Endothelial cell (in vitro differentiated cells): Measurements from ENCODE around the gene PARD3B. TPM values are rescaled to one million over a fixed set of nuclear protein-coding genes. Genes with fewer than 3 reads are reported as not detected.

Experiments used
- DNase-seq: peaks from one replicate; pipeline ENCODE4 v3.0.0; 2021; ENCODE audit warnings: low spot score
- H3K27ac Mint-ChIP-seq: one replicate; pipeline ENCODE4 v1.8.0; 2021; ENCODE audit warnings: mixed read lengths, inconsistent platforms; ENCODE audit not compliant: unreplicated experiment
- H3K27me3 Mint-ChIP-seq: one replicate; pipeline ENCODE4 v1.8.0; 2021; ENCODE audit warnings: mild to moderate bottlenecking, moderate library complexity, mixed read lengths, inconsistent platforms; ENCODE audit not compliant: unreplicated experiment
- H3K36me3 Mint-ChIP-seq: one replicate; pipeline ENCODE4 v1.8.0; 2021; ENCODE audit warnings: mild to moderate bottlenecking, low read depth, mixed read lengths, inconsistent platforms; ENCODE audit not compliant: unreplicated experiment
- H3K4me1 Mint-ChIP-seq: one replicate; pipeline ENCODE4 v1.8.0; 2021; ENCODE audit warnings: mild to moderate bottlenecking, mixed read lengths, inconsistent platforms; ENCODE audit not compliant: unreplicated experiment
- H3K4me3 Mint-ChIP-seq: one replicate; pipeline ENCODE4 v1.8.0; 2021; ENCODE audit warnings: mild to moderate bottlenecking, mixed read lengths, inconsistent platforms; ENCODE audit not compliant: unreplicated experiment
- H3K9me3 Mint-ChIP-seq: one replicate; pipeline ENCODE4 v1.8.0; 2021; ENCODE audit warnings: mixed read lengths, inconsistent platforms; ENCODE audit not compliant: unreplicated experiment
- CTCF ChIP-seq: fragments of 200-600 bp; sonication (generic); IDR thresholded peaks from one replicate; pipeline ENCODE4 v1.5.0; 2021; ENCODE audit warnings: antibody characterized with exemption; ENCODE audit not compliant: unreplicated experiment
- total RNA-seq: library from RNA; stranded (reverse); fragmentation: NEBNext Ultra II Directional; extraction: Animal tissue kit (Norgen Biotek cat#: 25700); gene quantifications from one replicate; pipeline ENCODE4 v1.2.1, GENCODE V29; 2021; ENCODE audit not compliant: unreplicated experiment

Gene PARD3B
- total RNA-seq, 1 donor from 2014 or later: 17.4 TPM

GRCh38 chr2:205190528-205190927 lies 645.3 kb downstream of the PARD3B start:
- Mint-ChIP-seq H3K9me3 (no peaks in the 10 kb centered on the region), H3K4me1 (peaks cover 11% of the 10 kb centered on the region), H3K36me3 (no peaks in the 10 kb centered on the region), H3K27ac (no peak overlapping the region), H3K27me3 (no peaks in the 10 kb centered on the region), H3K4me3 (no peak overlapping the region)
- DNase-seq: no peak
- TF ChIP-seq CTCF: no peak

GRCh38 chr2:205193125-205193835 lies 648.0 kb downstream of the PARD3B start:
- Mint-ChIP-seq H3K4me3 (no peak overlapping the region), H3K27ac (no peak overlapping the region), H3K36me3 (no peaks in the 10 kb centered on the region), H3K27me3 (no peaks in the 10 kb centered on the region), H3K4me1 (peaks cover 19% of the 10 kb centered on the region), H3K9me3 (no peaks in the 10 kb centered on the region)
- no peak for DNase-seq
- TF ChIP-seq CTCF: no peak

GRCh38 chr2:205193836-205194228 lies 648.6 kb downstream of the PARD3B start:
- H3K4me1 Mint-ChIP-seq: peaks cover 19% of the 10 kb centered on the region
- no peak for DNase-seq
- TF ChIP-seq CTCF: no peak
- H3K4me3 Mint-ChIP-seq: no peak overlapping the region
- no peak overlapping the region for H3K27ac Mint-ChIP-seq
- H3K9me3 Mint-ChIP-seq: no peaks in the 10 kb centered on the region
- no peaks in the 10 kb centered on the region for H3K27me3 Mint-ChIP-seq
- H3K36me3 Mint-ChIP-seq: no peaks in the 10 kb centered on the region

- Mint-ChIP-seq H3K27ac (peak overlapping the region; percentile 88), H3K9me3 (no peaks in the 10 kb centered on the region), H3K4me1 (peaks cover 27% of the 10 kb centered on the region), H3K4me3 (no peak overlapping the region), H3K36me3 (no peaks in the 10 kb centered on the region), H3K27me3 (no peaks in the 10 kb centered on the region)
- DNase-seq: no peak
- no peak for TF ChIP-seq CTCF
Measured at GRCh38 chr2:205197468-205198139, 652.3 kb downstream of the PARD3B start.

- peak; percentile 6 for DNase-seq
- Mint-ChIP-seq H3K27me3 (no peaks in the 10 kb centered on the region), H3K4me3 (no peak overlapping the region), H3K9me3 (no peaks in the 10 kb centered on the region), H3K36me3 (no peaks in the 10 kb centered on the region), H3K4me1 (peaks cover 24% of the 10 kb centered on the region), H3K27ac (peak overlapping the region; percentile 88)
- TF ChIP-seq CTCF: no peak
Measured at GRCh38 chr2:205198140-205198525, 652.9 kb downstream of the PARD3B start.
